NCI-H2196 (cell line): Measurements from ENCODE around the gene LPIN1.

ENCODE experiments used
- DNase-seq: peaks from one replicate; lab custom pipeline; 2025; ENCODE audit not compliant: unreplicated experiment; lab: John Stamatoyannopoulos, UW

LPIN1 gene

GRCh38 chr2:11746376-11746806, at the start of gene LPIN1:
TSS of gene LPIN1 (plus strand) at chr2:11746632. CDS start at chr2:11765542, 18,910 bp downstream.
- DNase-seq, result peak; percentile 84

- no peak for DNase-seq
Observed at GRCh38 chr2:11696736-11697102, 49.7 kb upstream of the LPIN1 start.

- DNase-seq, result peak; percentile 42
Observed at GRCh38 chr2:11697103-11697871, 49.1 kb upstream of the LPIN1 start.

- no peak for DNase-seq
Observed at GRCh38 chr2:11698009-11698922, 48.2 kb upstream of the LPIN1 start.

- no peak for DNase-seq
Observed at GRCh38 chr2:11699686-11700670, 46.5 kb upstream of the LPIN1 start.

GRCh38 chr2:11701206-11701605, 45.2 kb upstream of the LPIN1 start:
- no peak for DNase-seq

- no peak for DNase-seq
Observed at GRCh38 chr2:11701751-11702301, 44.6 kb upstream of the LPIN1 start.

GRCh38 chr2:11702946-11703345, 43.5 kb upstream of the LPIN1 start:
- DNase-seq, result no peak

GRCh38 chr2:11703700-11704099, 42.7 kb upstream of the LPIN1 start:
- DNase-seq, result no peak

GRCh38 chr2:11705063-11705462, 41.4 kb upstream of the LPIN1 start:
- peak; percentile 15 for DNase-seq

GRCh38 chr2:11705711-11706110, 40.7 kb upstream of the LPIN1 start:
- no peak for DNase-seq

GRCh38 chr2:11708106-11708505, 38.3 kb upstream of the LPIN1 start:
- DNase-seq, result no peak

GRCh38 chr2:11709293-11709692, 37.1 kb upstream of the LPIN1 start:
- no peak for DNase-seq

GRCh38 chr2:11710210-11710609, 36.2 kb upstream of the LPIN1 start:
- no peak for DNase-seq

- DNase-seq, result no peak
Observed at GRCh38 chr2:11710632-11711353, 35.6 kb upstream of the LPIN1 start.

GRCh38 chr2:11711354-11711716, 35.1 kb upstream of the LPIN1 start:
- DNase-seq, result no peak

- DNase-seq, result no peak
Observed at GRCh38 chr2:11711751-11712150, 34.7 kb upstream of the LPIN1 start.

GRCh38 chr2:11712866-11713265, 33.6 kb upstream of the LPIN1 start:
- DNase-seq, result no peak

GRCh38 chr2:11713815-11714214, 32.6 kb upstream of the LPIN1 start:
- no peak for DNase-seq
